Fibroblast of lung (primary cell): ENCODE results near the gene SAP30BP.

Experiments
- EZH2 ChIP-seq: IDR thresholded peaks from 2 replicates; pipeline ENCODE4 v1.5.1; 2012; ENCODE audit warnings: low read length, control low read depth, mild to moderate bottlenecking; ENCODE audit errors: missing control alignments
- TF ChIP-seq, protein P1 (sequence below), 2 donors: IDR thresholded peaks in 1 of 2; conservative IDR thresholded peaks in 1 of 2; 1 replicate in 1 of 2; 2 replicates in 1 of 2; pipeline ENCODE4 v1.5.1; 2011 to 2012; ENCODE audit warnings: low read length in 2 of 2, control low read depth in 1 of 2, inconsistent platforms in 1 of 2, low read depth in 1 of 2, mild to moderate bottlenecking in 1 of 2

DNA sequence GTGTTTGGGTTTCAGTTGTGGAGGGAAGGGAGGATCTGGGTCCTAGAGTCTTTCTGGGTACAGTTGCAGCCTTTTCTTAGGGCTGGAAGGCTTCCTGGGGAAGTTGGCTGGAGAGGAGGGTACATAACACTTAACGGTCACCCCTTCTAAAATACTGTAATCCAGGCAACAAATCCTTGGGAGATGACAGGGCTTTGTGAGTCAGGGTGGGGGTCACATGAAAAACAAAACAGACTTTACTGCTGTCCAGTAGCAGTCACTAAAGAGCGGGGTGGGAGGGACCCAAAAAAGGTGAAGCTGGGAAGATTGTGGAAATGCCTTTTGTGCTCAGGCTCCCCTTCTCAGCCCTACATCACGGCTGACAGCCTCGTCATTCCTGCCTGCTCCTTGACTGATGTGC is 6.3 kb downstream of the SAP30BP start:
- TF ChIP-seq, protein P1, sequence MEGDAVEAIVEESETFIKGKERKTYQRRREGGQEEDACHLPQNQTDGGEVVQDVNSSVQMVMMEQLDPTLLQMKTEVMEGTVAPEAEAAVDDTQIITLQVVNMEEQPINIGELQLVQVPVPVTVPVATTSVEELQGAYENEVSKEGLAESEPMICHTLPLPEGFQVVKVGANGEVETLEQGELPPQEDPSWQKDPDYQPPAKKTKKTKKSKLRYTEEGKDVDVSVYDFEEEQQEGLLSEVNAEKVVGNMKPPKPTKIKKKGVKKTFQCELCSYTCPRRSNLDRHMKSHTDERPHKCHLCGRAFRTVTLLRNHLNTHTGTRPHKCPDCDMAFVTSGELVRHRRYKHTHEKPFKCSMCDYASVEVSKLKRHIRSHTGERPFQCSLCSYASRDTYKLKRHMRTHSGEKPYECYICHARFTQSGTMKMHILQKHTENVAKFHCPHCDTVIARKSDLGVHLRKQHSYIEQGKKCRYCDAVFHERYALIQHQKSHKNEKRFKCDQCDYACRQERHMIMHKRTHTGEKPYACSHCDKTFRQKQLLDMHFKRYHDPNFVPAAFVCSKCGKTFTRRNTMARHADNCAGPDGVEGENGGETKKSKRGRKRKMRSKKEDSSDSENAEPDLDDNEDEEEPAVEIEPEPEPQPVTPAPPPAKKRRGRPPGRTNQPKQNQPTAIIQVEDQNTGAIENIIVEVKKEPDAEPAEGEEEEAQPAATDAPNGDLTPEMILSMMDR (conservative IDR thresholded peaks at IDR 0.05 in 1 of 2, IDR thresholded peaks at IDR 0.05 in 1 of 2; ENCODE audit: low read depth in 1 of 2, low read length in 2 of 2) = no peak
- TF ChIP-seq EZH2 = no peak
